ENCODE measurements around the gene USP9X.

- TF ChIP-seq, protein P1, sequence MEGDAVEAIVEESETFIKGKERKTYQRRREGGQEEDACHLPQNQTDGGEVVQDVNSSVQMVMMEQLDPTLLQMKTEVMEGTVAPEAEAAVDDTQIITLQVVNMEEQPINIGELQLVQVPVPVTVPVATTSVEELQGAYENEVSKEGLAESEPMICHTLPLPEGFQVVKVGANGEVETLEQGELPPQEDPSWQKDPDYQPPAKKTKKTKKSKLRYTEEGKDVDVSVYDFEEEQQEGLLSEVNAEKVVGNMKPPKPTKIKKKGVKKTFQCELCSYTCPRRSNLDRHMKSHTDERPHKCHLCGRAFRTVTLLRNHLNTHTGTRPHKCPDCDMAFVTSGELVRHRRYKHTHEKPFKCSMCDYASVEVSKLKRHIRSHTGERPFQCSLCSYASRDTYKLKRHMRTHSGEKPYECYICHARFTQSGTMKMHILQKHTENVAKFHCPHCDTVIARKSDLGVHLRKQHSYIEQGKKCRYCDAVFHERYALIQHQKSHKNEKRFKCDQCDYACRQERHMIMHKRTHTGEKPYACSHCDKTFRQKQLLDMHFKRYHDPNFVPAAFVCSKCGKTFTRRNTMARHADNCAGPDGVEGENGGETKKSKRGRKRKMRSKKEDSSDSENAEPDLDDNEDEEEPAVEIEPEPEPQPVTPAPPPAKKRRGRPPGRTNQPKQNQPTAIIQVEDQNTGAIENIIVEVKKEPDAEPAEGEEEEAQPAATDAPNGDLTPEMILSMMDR (conservative IDR thresholded peaks at IDR 0.05): no peak
- no peak for TF ChIP-seq ZFX (IDR thresholded peaks at IDR 0.05)
Measured at GRCh38 chrX:41245641-41246040, 160.4 kb downstream of the USP9X start.
